Neutrophil (primary cell): ENCODE measurements around the gene SHISAL2A.

ENCODE experiments used
- H3K27ac ChIP-seq: fragments of 200-600 bp; sonication (generic); 2 replicates; pipeline ENCODE4 v1.5.1; 2016; ENCODE audit warnings: mild to moderate bottlenecking, moderate library complexity
- H3K27me3 ChIP-seq: fragments of 200-600 bp; sonication (generic); 2 replicates; pipeline ENCODE4 v1.6.0; 2016; ENCODE audit warnings: mild to moderate bottlenecking
- H3K36me3 ChIP-seq: fragments of 200-600 bp; sonication (generic); 2 replicates; pipeline ENCODE4 v1.5.1; 2017
- H3K4me1 ChIP-seq, 2 experiments: fragments of 200-600 bp in 1 of 2; sonication (generic) in 1 of 2; 1 replicate in 1 of 2; 2 replicates in 1 of 2; pipeline versions ENCODE4 v1.5.1 to v1.6.1; 2013 to 2016; ENCODE audit warnings: low read depth in 1 of 2, low read length in 1 of 2, mild to moderate bottlenecking in 1 of 2, moderate library complexity in 1 of 2; ENCODE audit not compliant: control insufficient read depth in 1 of 2, insufficient read depth in 1 of 2
- H3K4me3 ChIP-seq, 2 experiments: fragments of 200-600 bp in 1 of 2; sonication (generic) in 1 of 2; 1 replicate in 1 of 2; 2 replicates in 1 of 2; pipeline ENCODE4 v1.5.1; 2013 to 2016; ENCODE audit warnings: low read depth in 1 of 2, low read length in 1 of 2, mild to moderate bottlenecking in 1 of 2, moderate library complexity in 1 of 2
- H3K9me3 ChIP-seq: fragments of 200-600 bp; sonication (generic); 2 replicates; pipeline ENCODE4 v1.5.1; 2016
- TF ChIP-seq, protein P1 (sequence below): fragments of 200-600 bp; sonication (generic); IDR thresholded peaks from 2 replicates; pipeline ENCODE4 v1.5.1; 2016; ENCODE audit warnings: antibody characterized with exemption

SHISAL2A gene

DNA sequence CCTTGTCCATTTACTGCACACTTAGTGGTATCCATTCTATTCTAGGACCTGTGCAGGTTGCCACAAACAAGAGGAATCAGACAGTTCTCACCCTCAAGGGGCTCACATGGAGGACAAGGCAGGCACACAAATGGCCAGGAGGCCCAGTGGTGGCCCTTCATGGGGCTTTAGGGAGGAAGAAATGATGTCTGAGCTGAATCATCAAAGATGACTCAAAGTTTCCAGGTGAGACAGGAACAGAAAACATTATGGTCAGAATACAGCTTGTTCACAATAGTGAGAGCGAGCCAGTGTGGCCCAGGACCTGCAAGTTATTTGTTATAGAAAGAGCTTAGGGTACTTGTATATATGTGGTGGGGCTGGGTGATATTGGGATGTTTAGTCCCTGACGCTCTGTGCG, 26.4 kb downstream of the SHISAL2A start:
- H3K4me3 ChIP-seq, result no peak overlapping the region
- H3K27ac ChIP-seq, result no peak overlapping the region
- no peaks in the 10 kb centered on the region for H3K36me3 ChIP-seq
- TF ChIP-seq, protein P1, sequence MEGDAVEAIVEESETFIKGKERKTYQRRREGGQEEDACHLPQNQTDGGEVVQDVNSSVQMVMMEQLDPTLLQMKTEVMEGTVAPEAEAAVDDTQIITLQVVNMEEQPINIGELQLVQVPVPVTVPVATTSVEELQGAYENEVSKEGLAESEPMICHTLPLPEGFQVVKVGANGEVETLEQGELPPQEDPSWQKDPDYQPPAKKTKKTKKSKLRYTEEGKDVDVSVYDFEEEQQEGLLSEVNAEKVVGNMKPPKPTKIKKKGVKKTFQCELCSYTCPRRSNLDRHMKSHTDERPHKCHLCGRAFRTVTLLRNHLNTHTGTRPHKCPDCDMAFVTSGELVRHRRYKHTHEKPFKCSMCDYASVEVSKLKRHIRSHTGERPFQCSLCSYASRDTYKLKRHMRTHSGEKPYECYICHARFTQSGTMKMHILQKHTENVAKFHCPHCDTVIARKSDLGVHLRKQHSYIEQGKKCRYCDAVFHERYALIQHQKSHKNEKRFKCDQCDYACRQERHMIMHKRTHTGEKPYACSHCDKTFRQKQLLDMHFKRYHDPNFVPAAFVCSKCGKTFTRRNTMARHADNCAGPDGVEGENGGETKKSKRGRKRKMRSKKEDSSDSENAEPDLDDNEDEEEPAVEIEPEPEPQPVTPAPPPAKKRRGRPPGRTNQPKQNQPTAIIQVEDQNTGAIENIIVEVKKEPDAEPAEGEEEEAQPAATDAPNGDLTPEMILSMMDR, result no peak
- no peaks in the 10 kb centered on the region for H3K9me3 ChIP-seq
- H3K27me3 ChIP-seq, result no peaks in the 10 kb centered on the region
- no peaks in the 10 kb centered on the region for H3K4me1 ChIP-seq

DNA sequence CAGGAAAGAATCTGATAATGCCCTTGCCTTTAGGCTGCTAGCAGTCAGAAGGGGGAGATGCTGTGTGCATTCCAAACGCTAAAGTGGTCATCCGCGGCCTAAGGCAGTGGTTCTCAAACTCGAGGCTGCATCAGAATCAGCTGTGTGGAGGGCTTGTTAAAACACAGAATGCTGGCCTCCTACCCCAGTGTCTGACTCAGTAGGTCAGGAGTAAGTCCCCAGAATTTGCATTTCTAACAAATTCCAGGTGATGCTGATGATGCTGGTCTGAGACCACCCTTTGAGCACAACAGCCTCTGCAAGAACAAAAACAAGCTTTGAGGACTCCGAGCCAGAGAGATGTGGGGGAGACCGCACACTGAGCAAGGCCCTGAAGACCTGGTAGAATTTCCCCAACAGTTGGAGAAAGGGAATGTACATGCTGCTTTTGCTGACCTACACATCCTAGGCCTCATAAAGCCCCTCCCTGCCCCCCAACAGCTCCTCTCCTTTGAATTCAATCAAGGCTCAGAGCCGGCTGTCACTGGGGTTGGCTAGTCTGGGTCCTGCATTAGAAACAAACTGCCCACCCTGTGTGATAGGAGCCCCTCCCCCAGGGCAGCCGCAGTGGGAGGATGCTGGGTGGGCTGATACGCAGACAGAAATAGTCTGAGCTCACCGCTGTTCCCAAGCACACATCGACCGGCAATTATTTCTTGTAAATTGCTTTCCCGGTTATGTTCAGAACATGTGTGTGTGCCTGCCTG, 27.1 kb downstream of the SHISAL2A start:
- no peak overlapping the region for H3K27ac ChIP-seq
- H3K4me3 ChIP-seq, result no peak overlapping the region
- no peaks in the 10 kb centered on the region for H3K9me3 ChIP-seq
- H3K27me3 ChIP-seq, result no peaks in the 10 kb centered on the region
- no peaks in the 10 kb centered on the region for H3K36me3 ChIP-seq
- TF ChIP-seq, protein P1, result no peak
- H3K4me1 ChIP-seq, result no peaks in the 10 kb centered on the region

DNA sequence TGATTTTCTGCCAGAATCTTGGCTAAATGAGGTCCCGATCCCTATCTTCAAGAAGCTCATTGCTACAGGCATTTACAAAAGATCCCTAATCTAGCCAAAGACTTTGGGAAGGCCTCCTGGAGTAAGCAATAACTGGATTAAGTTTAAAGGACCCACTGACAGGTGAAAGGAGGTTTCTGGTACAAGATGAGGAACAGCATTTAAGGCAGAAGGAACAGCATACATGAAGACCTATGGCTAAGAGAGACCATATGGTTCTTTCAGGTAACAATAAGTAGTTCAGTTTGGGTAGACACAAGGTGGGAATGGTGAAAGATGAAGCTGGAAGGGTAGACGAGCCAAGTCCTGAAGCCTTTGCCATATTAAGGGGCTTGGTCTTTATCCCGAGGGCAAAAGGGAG, 27.8 kb downstream of the SHISAL2A start:
- Histone ChIP-seq H3K4me1 (no peaks in the 10 kb centered on the region), H3K4me3 (no peak overlapping the region), H3K9me3 (no peaks in the 10 kb centered on the region), H3K36me3 (no peaks in the 10 kb centered on the region), H3K27ac (no peak overlapping the region), H3K27me3 (no peaks in the 10 kb centered on the region)
- TF ChIP-seq, protein P1, result no peak

DNA sequence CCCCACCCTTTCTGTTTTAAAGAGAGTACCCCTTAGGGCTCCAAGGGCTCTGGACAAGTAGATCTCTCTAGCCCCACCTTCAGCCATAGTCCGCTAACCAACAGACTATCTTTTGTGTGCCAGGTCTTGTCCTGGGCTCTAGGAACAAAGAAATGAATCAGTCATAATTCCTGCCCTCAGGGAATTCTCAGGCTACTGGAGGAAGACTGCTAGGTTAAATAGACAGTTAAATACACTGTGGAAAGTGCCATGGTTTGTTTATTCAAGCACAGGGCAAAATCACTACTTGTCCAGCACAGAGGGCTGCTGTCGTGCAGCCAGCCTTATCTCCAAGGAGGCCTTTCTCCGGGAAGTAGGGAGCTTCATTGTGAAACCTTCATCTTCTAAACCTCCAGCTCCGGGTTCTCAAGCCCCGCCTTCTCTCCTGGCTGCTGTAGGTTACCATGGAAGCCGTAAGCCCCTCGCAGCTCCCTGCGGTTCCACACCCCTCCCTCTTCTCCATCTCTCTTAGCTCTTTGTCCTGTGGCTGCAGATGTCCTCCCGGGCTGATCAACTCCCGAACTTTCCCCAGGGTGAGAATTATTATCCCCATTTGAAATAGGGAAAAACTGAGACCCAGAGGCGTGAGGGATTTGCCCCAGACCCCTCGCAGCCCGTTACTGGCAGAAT, 29.8 kb downstream of the SHISAL2A start:
- TF ChIP-seq, protein P1, result no peak
- Histone ChIP-seq H3K27ac (no peak overlapping the region), H3K9me3 (no peaks in the 10 kb centered on the region), H3K36me3 (no peaks in the 10 kb centered on the region), H3K4me3 (no peak overlapping the region), H3K27me3 (no peaks in the 10 kb centered on the region), H3K4me1 (no peaks in the 10 kb centered on the region)

DNA sequence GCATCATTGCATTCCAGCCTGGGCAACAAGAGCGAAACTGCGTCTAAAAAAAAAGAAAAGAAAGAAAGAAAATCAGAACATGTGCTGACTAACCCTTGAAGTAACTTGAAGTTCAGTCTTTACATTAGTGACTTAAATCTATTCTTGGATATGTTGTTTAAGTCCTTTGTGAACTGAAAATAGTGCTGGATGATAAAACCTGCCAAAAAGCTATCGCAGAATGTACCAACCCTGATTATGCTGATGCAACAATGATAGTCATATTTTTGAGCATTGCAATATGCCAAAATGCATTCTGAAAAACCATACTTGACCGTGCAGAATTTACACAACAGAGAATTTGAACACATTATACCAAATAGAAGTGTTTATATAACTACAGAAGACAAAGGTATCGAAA, 30.7 kb downstream of the SHISAL2A start:
- no peak overlapping the region for H3K4me3 ChIP-seq
- H3K36me3 ChIP-seq, result no peaks in the 10 kb centered on the region
- TF ChIP-seq, protein P1, result no peak
- no peaks in the 10 kb centered on the region for H3K27me3 ChIP-seq
- no peaks in the 10 kb centered on the region for H3K4me1 ChIP-seq
- no peak overlapping the region for H3K27ac ChIP-seq
- H3K9me3 ChIP-seq, result no peaks in the 10 kb centered on the region
